GM18526 (cell line): Measurements from ENCODE around the gene PEX10.

Source experiments
- POLR2A ChIP-seq: IDR thresholded peaks from 3 replicates; pipeline ENCODE4 v1.6.1; 2011; ENCODE audit not compliant: insufficient read length; ENCODE audit errors: extremely low read depth

Gene PEX10

GRCh38 chr1:2445162-2445822 is 32.9 kb upstream of the PEX10 start:
- TF ChIP-seq POLR2A = no peak

GRCh38 chr1:2444138-2444591 is 31.8 kb upstream of the PEX10 start:
- TF ChIP-seq POLR2A = no peak

GRCh38 chr1:2443277-2444137 is 31.1 kb upstream of the PEX10 start:
- no peak for TF ChIP-seq POLR2A

GRCh38 chr1:2442661-2443060 is 30.3 kb upstream of the PEX10 start:
- TF ChIP-seq POLR2A = no peak

GRCh38 chr1:2441746-2442145 is 29.4 kb upstream of the PEX10 start:
- TF ChIP-seq POLR2A = no peak

- TF ChIP-seq POLR2A = no peak
Measured at GRCh38 chr1:2439369-2439768, 27.0 kb upstream of the PEX10 start.

GRCh38 chr1:2438641-2439040 is 26.3 kb upstream of the PEX10 start:
- TF ChIP-seq POLR2A = no peak

GRCh38 chr1:2438038-2438437 is 25.7 kb upstream of the PEX10 start:
- no peak for TF ChIP-seq POLR2A

- TF ChIP-seq POLR2A = no peak
Measured at GRCh38 chr1:2437617-2438016, 25.3 kb upstream of the PEX10 start.

- TF ChIP-seq POLR2A = no peak
Measured at GRCh38 chr1:2436876-2437275, 24.5 kb upstream of the PEX10 start.

GRCh38 chr1:2435746-2436355 is 23.5 kb upstream of the PEX10 start:
- no peak for TF ChIP-seq POLR2A

GRCh38 chr1:2435091-2435490 is 22.7 kb upstream of the PEX10 start:
- no peak for TF ChIP-seq POLR2A

GRCh38 chr1:2433936-2434655 is 21.7 kb upstream of the PEX10 start:
- no peak for TF ChIP-seq POLR2A

GRCh38 chr1:2433196-2433595 is 20.8 kb upstream of the PEX10 start:
- TF ChIP-seq POLR2A = no peak

- no peak for TF ChIP-seq POLR2A
Measured at GRCh38 chr1:2432441-2432844, 20.1 kb upstream of the PEX10 start.
